ENCODE results near the gene RBMS3. TPM values are rescaled to one million over a fixed set of nuclear protein-coding genes. Genes with fewer than 3 reads are reported as not detected.

The RBMS3 gene
- total and polyA plus RNA-seq, 2 of the 8 experiments (the other 6 are each of a cell fraction or from before 2014, with no cell fraction given), result 3.7 to 6.9 TPM

DNA sequence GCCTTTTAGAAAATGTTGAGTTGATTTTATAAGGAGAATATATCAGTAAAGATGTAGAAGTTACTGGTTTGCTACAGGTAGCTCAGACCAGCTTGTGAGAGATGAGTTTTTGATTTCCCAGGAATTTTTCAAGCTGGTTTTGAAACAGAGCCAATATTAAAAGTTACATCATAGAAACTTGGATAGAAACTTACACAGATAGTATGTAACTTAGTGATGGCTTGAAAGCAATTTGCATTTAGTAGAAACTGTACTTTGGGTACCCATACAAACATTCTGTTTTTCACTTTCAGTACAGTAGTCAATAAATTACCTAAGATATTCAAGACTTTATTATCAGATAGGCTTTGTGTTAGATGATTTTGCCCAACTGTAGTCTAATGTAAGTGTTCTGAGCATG lies 93.4 kb downstream of the RBMS3 start:
- H3K27me3 ChIP-seq (replicated peaks in 1 of 4; ENCODE audit: control insufficient read depth in 3 of 4, extremely low read depth in 1 of 4, insufficient read depth in 3 of 4, low read length in 3 of 4), result no peaks in the 10 kb centered on the region
- H4K91ac ChIP-seq (replicated peaks; ENCODE audit: insufficient read length, low read length), result no peak overlapping the region
- no peak overlapping the region for H3K56ac ChIP-seq (replicated peaks; ENCODE audit: insufficient read length, low read depth, low read length)
- H3K14ac ChIP-seq (ENCODE audit: insufficient read length), result no peak overlapping the region
- H3K9ac ChIP-seq (replicated peaks in 1 of 4; ENCODE audit: extremely low read depth in 1 of 4, low read depth in 3 of 4, low read length in 3 of 4), result no peak overlapping the region
- H2BK20ac ChIP-seq (ENCODE audit: low read length), result no peak overlapping the region
- no peaks in the 10 kb centered on the region for H3K4me1 ChIP-seq (replicated peaks in 1 of 4; ENCODE audit: control insufficient read depth in 3 of 4, insufficient read depth in 4 of 4, low read length in 3 of 4)
- ChIA-PET CTCF (ENCODE audit: partially characterized antibody) (interaction anchor here (1.4 to 1.5 kb wide), 2 partner anchors 12 to 232 kb away, joined by 3 to 4 read pairs; no protein-coding TSS in a partner anchor), POLR2A (ENCODE audit: partially characterized antibody) (no interaction called here)
- H3K23ac ChIP-seq (ENCODE audit: insufficient read length), result no peak overlapping the region
- no peak overlapping the region for H2BK120ac ChIP-seq (replicated peaks; ENCODE audit: low read depth, low read length)
- no peaks in the 10 kb centered on the region for H4K20me1 ChIP-seq (replicated peaks in 1 of 2; ENCODE audit: control insufficient read depth in 1 of 2, insufficient read depth in 2 of 2, low read length in 2 of 2)
- FAIRE-seq (no peak), DNase-seq (ENCODE audit: low read depth in 1 of 2, low spot score in 2 of 2) (no peak)
- H2AFZ ChIP-seq (ENCODE audit: low read length), result no peak overlapping the region
- H2BK15ac ChIP-seq (ENCODE audit: low read length), result no peak overlapping the region
- H3K4me3 ChIP-seq (ENCODE audit: extremely low read depth in 1 of 4, insufficient read depth in 2 of 4, low read depth in 3 of 4, low read length in 4 of 4), result no peak overlapping the region
- no peaks in the 10 kb centered on the region for H3K23me2 ChIP-seq (ENCODE audit: low read depth, low read length)
- no peaks in the 10 kb centered on the region for H3K36me3 ChIP-seq (ENCODE audit: control insufficient read depth in 2 of 4, insufficient read depth in 4 of 4, low read length in 3 of 4)
- no peak overlapping the region for H3K18ac ChIP-seq (ENCODE audit: extremely low read depth, low read length)
- H3K4me2 ChIP-seq (ENCODE audit: insufficient read depth in 1 of 2, low read depth in 2 of 2, low read length in 2 of 2), result no peak overlapping the region
- H3K79me2 ChIP-seq (ENCODE audit: control insufficient read depth in 1 of 2, insufficient read depth in 2 of 2, low read length in 2 of 2), result no peaks in the 10 kb centered on the region
- H3K79me1 ChIP-seq (ENCODE audit: low read depth, low read length), result no peaks in the 10 kb centered on the region
- no peak overlapping the region for H3K27ac ChIP-seq (ENCODE audit: low read depth, low read length)
- no peak overlapping the region for H4K5ac ChIP-seq (ENCODE audit: insufficient read length, low read depth, low read length)
- no peaks in the 10 kb centered on the region for H3K9me3 ChIP-seq (ENCODE audit: insufficient read depth in 2 of 2, low read depth in 1 of 2, low read length in 1 of 2)
- no peak overlapping the region for H2AK5ac ChIP-seq (ENCODE audit: low read depth, low read length)
- H2BK5ac ChIP-seq (ENCODE audit: low read depth, low read length), result no peak overlapping the region
- no peak overlapping the region for H4K8ac ChIP-seq (ENCODE audit: extremely low read depth, insufficient read depth, low read length)
- H3K4ac ChIP-seq (replicated peaks; ENCODE audit: insufficient read length, low read depth, low read length), result no peak overlapping the region
- no peak overlapping the region for H2BK12ac ChIP-seq (ENCODE audit: low read depth, low read length)
- no peak for TF ChIP-seq CHD7 (IDR thresholded peaks at IDR 0.05; ENCODE audit: insufficient replicate concordance, low read length)
